Mesodermal cell (in vitro differentiated cells): Measurements from ENCODE around the gene VIPR2.

Experiments used
- H3K27ac ChIP-seq: 2 replicates; pipeline ENCODE4 v1.7.0; 2013; ENCODE audit warnings: mild to moderate bottlenecking, low read depth, low read length, moderate library complexity; ENCODE audit not compliant: severe bottlenecking
- H3K36me3 ChIP-seq: 2 replicates; pipeline ENCODE4 v1.7.1; 2013; ENCODE audit warnings: mild to moderate bottlenecking, low read length, moderate library complexity; ENCODE audit not compliant: control insufficient read depth, insufficient read depth
- H3K4me1 ChIP-seq: one replicate; pipeline ENCODE4 v1.7.1; 2013; ENCODE audit warnings: mild to moderate bottlenecking, low read length; ENCODE audit not compliant: insufficient read depth, control insufficient read depth, poor library complexity, severe bottlenecking
- H3K4me3 ChIP-seq: 2 replicates; pipeline ENCODE4 v1.7.0; 2013; ENCODE audit warnings: low read length, control low read depth, mild to moderate bottlenecking; ENCODE audit not compliant: insufficient read depth, poor library complexity, severe bottlenecking; ENCODE audit errors: extremely low read depth
- H3K9me3 ChIP-seq: 2 replicates; pipeline ENCODE4 v1.7.1; 2013; ENCODE audit warnings: mild to moderate bottlenecking, low read length, moderate library complexity; ENCODE audit not compliant: control insufficient read depth
- WGBS, 2 experiments: methylation state at CpG; one replicate each; pipeline ENCODE4 v1.1.5; 2013; ENCODE audit warnings: missing lambda C conversion rate in 2 of 2; ENCODE audit not compliant: insufficient coverage in 2 of 2; 5-methylcytosine and 5-hydroxymethylcytosine counted together

The VIPR2 gene

DNA sequence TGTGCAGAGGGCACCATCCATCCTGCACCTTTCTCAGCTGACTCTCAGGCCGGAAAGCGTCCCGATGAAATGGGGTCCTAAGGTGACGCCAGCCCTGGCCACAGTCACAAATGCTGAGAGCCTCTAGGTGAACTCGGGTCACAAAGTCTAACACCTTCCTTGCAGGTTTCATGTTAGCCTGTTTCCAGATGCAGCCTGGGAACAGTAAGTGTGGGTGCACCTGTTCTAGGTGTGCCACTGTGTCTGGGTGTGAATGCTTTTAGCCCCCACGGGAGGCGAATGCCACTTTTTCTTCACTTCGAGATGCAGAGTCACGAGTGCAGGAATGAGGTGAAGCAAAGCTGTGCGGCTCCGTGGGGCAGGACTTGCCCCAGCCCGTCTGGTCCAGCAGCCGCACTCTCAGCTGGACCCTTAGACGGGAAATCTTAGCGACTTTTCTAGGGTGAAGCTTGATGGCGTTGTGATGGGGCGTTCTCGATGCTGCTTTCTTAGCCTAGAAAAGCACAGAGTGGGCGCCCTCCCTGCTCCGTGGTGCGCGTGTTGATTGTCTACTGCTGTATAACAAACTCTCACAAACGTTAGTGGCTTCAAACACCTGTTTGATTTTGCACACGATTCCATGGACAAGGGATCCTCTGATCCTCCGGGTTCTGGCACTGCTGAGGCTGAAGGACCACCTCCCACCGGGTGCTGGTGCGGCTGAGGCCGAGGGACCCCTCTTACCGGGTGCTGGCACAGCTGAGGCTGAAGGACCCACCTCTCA lies 13.6 kb upstream of the VIPR2 start:
- no peaks in the 10 kb centered on the region for H3K36me3 ChIP-seq
- 87 to 90% methylated on average over 28 to 29 of the region's 29 CpGs for WGBS, 2 experiments
- no peaks in the 10 kb centered on the region for H3K4me1 ChIP-seq
- no peak overlapping the region for H3K4me3 ChIP-seq
- H3K27ac ChIP-seq, result no peak overlapping the region
- peaks cover 9% of the 10 kb centered on the region for H3K9me3 ChIP-seq

DNA sequence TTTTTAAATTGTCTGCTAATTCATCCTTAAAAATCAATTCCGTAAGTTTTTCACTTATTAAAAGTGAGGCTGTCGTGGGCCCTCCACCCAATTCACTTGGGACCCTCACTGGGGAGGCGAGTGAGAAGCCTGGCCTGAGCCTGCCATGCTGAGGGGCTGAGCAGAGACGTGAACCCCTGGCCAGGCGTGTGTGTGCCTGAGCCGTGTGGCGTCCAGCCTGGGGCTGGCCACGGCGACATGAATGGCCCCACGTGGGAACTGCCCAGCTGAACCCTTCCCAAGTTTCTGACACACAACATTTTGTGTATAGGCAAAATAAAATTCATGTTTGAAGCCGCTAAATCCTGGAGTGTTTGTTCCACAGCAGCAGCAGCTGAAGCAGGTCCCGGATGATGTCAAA lies 13.0 kb upstream of the VIPR2 start:
- Histone ChIP-seq H3K36me3 (no peaks in the 10 kb centered on the region), H3K4me3 (no peak overlapping the region), H3K9me3 (peaks cover 9% of the 10 kb centered on the region), H3K27ac (no peak overlapping the region), H3K4me1 (no peaks in the 10 kb centered on the region)
- WGBS, 2 experiments, result 77 to 95% methylated on average over 9 to 10 of the region's 12 CpGs

DNA sequence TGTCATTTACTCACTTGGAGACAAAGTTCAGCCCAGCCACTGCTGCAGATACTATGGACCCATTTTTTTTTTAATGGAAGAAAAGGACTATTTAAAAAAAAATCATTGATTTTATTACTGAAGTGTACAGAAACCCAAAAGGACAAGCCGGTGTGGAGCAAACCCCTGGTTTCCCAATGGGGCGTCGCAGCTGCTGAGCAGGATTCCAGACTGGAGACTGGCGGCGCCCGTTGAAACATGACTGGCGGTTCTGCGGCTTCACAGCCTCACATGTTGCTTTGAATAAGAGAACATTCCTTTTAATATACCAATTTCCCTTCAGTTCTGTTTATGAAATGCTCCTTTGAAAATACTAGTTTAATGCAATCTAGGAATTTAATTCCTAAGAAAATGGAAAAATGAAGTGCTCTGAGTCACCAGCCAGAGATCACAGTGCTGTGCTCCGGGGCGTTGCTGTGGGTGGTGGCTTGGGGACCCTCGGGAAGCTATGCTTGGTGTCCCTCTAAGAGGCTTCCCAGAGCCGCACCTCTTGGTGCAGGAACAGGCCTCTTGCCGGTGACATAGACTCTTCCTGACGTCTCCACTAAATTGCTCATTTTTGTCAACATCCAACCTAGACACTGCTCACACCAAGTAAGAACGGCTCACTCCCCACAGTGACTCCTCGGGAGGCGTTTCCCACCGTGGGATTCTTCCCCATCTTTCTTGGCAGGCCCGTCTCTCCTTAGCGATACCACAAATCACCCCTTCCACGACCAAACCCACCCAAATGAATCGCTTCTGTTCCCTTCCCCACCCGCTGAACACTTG lies 12.0 kb upstream of the VIPR2 start:
- peaks cover 9% of the 10 kb centered on the region for H3K9me3 ChIP-seq
- H3K36me3 ChIP-seq, result no peaks in the 10 kb centered on the region
- H3K4me1 ChIP-seq, result no peaks in the 10 kb centered on the region
- WGBS, 2 experiments, result 86 to 89% methylated on average over 11 to 14 of the region's 23 CpGs
- no peak overlapping the region for H3K4me3 ChIP-seq
- H3K27ac ChIP-seq, result no peak overlapping the region

DNA sequence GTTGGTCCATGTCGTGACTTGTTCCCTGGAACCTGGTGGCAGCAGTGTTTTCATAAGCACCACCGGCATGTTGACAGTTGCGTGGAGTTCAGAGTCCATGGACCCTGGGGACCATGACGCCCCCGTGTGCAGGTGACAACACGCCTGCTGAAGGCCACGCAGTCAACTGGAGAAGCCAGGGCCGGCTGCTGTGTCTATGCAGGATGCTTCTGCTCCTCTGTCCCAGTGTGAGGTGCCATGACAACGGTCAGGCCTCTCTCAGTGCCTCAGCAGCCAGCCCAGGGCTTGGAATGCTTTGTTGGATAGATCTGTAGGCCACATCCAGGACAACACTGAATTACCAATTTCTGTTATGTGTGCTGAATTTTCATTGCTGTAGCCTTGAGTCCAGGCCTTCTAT lies 10.7 kb upstream of the VIPR2 start:
- Histone ChIP-seq H3K4me1 (no peaks in the 10 kb centered on the region), H3K9me3 (peaks cover 9% of the 10 kb centered on the region), H3K4me3 (no peak overlapping the region), H3K36me3 (no peaks in the 10 kb centered on the region), H3K27ac (no peak overlapping the region)
- WGBS, 2 experiments, result 68 to 86% methylated on average over 8 to 9 of the region's 9 CpGs

DNA sequence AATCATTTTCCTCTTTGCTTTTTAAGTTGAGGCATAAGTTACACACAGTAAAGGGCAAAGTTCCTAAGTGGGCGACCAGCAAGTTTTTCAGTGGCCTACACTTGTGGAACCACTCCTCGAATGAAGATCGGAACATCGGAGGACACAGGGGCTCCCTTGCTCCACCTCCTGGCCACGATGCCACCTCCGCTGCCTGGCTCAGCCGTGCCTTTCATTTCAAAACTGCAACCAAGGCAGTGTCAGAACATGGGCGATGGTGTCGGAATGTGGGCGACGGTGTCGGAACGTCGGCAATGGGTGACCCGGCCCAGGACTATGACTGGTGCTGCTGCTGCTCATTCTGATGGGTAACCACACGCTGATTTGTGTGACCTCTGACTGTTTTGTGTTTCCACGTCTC lies 9.6 kb upstream of the VIPR2 start:
- peaks cover 9% of the 10 kb centered on the region for H3K9me3 ChIP-seq
- H3K4me1 ChIP-seq, result no peaks in the 10 kb centered on the region
- 84 to 86% methylated on average over 17 of the region's 17 CpGs for WGBS, 2 experiments
- H3K36me3 ChIP-seq, result no peaks in the 10 kb centered on the region
- H3K27ac ChIP-seq, result no peak overlapping the region
- no peak overlapping the region for H3K4me3 ChIP-seq

DNA sequence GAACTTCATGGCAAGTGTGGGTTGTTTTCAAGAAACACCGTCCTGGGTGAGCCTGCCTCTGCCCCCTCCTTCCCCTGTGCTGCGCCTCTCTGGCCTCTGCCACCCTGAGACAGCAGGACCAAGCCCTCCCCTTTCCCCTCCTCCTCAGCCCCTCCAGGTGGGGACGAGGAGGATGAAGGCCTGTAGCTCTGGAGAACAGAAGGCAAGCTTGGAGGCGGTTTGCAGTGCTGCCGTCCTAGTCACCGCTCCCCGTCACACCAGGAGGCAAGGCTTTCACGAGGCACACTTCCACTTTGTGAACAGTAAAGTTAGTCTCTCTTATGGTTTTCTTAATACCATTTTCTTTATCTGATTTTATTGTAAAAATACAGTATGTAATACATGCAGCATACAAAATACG lies 8.8 kb upstream of the VIPR2 start:
- Histone ChIP-seq H3K4me3 (no peak overlapping the region), H3K27ac (no peak overlapping the region), H3K4me1 (no peaks in the 10 kb centered on the region), H3K36me3 (no peaks in the 10 kb centered on the region), H3K9me3 (peaks cover 9% of the 10 kb centered on the region)
- whole genome bisulfite sequencing, 2 experiments, result 100% methylated on average over 1 of the region's 9 CpGs; no CpG with 5 or more reads in 1 of the 2 experiments

DNA sequence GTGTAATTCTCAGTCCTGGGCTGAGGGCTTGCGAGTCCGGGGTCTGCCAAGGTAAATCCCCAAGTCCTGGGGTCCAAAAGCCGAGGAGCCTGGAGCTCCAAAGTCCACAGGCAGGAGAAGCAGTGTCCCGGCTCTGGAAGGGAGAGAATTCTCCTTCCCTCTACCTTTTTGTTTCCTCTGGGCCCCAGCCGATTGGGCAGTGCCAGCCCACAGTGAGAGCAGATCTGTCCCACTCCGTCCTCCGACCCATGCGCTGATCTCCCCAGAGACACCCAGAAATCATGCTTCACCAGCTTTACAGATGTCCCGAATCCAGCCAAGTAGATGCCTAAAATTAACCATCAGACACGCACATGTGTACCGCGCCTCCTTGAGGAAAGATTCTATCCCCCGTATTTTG lies 8.1 kb upstream of the VIPR2 start:
- H3K9me3 ChIP-seq, result peaks cover 4% of the 10 kb centered on the region
- no peaks in the 10 kb centered on the region for H3K4me1 ChIP-seq
- no peak overlapping the region for H3K4me3 ChIP-seq
- WGBS, 2 experiments, result 86 to 88% methylated on average over 10 to 13 of the region's 13 CpGs
- H3K36me3 ChIP-seq, result no peaks in the 10 kb centered on the region
- no peak overlapping the region for H3K27ac ChIP-seq

DNA sequence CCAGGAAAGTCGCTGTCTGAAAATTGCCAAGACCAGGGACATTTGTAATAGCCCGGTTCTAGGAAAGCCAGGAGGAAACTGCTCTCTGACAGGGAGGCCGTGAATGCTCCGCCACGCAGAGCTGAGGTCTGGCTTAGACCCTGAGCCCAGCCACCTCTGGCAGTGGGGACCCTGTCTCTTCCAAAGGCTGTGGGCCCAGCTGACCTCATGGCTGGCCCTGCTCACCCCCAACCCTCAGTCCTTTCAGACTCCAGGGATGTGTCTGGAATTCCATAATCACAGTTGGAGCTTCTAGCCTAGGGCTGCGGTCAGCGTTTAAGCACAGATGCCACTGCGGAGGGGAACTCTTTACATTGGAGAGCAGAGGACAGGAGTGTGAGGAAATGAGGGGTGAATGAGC lies 6.6 kb upstream of the VIPR2 start:
- H3K36me3 ChIP-seq, result no peaks in the 10 kb centered on the region
- no peak overlapping the region for H3K4me3 ChIP-seq
- H3K9me3 ChIP-seq, result peaks cover 5% of the 10 kb centered on the region
- H3K27ac ChIP-seq, result no peak overlapping the region
- WGBS, 2 experiments, result 64 to 77% methylated on average over 6 to 7 of the region's 8 CpGs
- H3K4me1 ChIP-seq, result no peaks in the 10 kb centered on the region

DNA sequence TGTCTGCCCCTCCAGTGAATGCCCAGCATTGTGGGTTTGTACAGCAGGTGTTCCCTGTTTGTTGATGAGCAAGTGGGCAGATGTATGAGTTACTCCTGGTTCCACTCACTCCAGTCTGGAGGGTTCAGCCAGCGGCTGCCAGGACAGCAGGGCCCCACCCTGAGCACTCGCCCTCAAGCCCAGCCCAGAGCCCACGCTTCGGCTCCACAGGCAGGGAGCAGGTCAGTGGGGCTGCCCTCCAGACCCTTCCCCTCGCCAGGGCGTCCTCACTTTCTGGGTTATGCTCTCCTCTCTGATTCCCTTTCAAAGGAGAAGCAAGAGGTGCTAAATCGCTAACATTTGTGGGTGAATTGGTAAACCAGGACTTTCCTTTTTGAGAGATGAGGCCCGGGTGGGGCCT lies 4.8 kb upstream of the VIPR2 start:
- Histone ChIP-seq H3K4me3 (no peak overlapping the region), H3K4me1 (no peaks in the 10 kb centered on the region), H3K27ac (no peak overlapping the region), H3K36me3 (no peaks in the 10 kb centered on the region), H3K9me3 (peaks cover 7% of the 10 kb centered on the region)
- WGBS, 2 experiments, result 87 to 88% methylated on average over 6 to 7 of the region's 8 CpGs

DNA sequence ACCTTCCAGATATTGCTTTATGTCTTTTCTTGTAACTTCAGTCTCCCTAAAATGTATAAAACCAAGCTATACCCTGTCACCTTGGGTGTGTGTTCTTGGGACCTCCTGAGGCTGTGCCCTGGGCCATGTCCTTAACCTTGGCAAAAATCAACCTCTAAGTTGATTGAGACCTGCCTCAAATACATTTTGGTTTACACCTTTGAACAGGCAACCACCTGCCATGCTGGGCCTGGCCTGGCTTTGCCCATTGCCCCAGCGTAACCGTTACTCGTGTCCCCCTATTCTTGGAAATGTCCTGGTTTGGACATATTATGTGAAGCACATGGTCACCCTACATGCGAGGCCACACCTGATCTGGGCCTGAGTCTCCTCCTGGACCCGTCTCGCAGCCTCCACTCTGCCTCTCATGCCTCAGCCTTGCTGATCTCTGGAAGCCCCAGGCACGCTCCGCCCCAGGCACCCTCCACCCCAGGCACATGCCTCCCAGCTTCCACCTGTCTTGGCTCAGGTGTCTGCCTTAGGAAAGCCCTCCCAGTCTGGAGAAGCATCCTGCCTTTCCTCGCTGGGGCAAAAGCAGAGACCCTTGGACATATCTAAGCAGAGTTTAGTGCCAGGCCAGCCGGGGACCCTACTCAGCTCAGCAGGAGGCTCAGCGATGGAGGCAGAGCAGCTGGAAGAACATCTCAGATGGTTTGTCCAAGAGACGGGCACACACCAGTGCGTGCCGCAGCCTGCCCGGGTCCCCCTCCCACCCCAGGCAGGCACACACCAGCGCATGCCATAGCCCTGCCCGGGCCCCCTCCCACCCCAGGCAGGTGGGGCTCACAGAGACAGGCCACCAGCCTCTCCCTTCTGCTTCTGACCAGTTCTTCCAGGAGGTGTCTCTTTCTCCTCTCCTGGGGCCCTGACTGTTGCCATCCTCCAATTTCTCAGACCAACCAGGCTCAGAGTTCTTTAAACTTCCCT lies 4.0 kb upstream of the VIPR2 start:
- Histone ChIP-seq H3K4me3 (no peak overlapping the region), H3K36me3 (no peaks in the 10 kb centered on the region), H3K9me3 (peaks cover 4% of the 10 kb centered on the region), H3K4me1 (no peaks in the 10 kb centered on the region), H3K27ac (no peak overlapping the region)
- WGBS, 2 experiments, result 82 to 90% methylated on average over 16 to 17 of the region's 17 CpGs
